ENCODE measurements around the gene PRKAG2.

DNA sequence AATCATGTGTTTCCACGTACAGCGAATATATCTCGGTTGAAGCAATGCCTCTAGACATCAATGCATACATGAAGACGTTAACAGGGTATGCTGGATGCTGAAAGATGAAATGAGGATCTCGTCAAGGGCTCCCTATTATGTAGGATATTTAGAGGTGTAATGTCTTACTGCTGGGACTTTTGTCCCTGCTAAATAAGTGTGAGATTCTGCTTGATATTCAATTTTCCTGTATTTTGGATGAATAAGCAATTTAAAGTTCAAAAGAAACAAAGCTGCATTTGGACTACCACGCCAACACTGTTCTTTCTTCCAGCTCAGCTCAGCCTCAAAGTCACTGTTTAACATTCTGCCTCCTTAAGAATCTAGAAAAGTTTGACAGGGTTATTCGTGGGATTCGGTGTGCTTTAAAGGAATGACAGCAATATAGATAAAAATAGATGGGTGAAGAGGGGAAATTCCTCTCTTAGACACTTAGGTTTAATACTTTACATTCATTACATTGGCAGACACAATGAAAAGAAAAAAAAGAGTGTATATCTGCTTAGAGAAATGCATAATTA is 247.1 kb downstream of the PRKAG2 start:
- TF ChIP-seq, protein P1, sequence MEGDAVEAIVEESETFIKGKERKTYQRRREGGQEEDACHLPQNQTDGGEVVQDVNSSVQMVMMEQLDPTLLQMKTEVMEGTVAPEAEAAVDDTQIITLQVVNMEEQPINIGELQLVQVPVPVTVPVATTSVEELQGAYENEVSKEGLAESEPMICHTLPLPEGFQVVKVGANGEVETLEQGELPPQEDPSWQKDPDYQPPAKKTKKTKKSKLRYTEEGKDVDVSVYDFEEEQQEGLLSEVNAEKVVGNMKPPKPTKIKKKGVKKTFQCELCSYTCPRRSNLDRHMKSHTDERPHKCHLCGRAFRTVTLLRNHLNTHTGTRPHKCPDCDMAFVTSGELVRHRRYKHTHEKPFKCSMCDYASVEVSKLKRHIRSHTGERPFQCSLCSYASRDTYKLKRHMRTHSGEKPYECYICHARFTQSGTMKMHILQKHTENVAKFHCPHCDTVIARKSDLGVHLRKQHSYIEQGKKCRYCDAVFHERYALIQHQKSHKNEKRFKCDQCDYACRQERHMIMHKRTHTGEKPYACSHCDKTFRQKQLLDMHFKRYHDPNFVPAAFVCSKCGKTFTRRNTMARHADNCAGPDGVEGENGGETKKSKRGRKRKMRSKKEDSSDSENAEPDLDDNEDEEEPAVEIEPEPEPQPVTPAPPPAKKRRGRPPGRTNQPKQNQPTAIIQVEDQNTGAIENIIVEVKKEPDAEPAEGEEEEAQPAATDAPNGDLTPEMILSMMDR (IDR thresholded peaks at IDR 0.05): no peak
- TF ChIP-seq, protein P2, sequence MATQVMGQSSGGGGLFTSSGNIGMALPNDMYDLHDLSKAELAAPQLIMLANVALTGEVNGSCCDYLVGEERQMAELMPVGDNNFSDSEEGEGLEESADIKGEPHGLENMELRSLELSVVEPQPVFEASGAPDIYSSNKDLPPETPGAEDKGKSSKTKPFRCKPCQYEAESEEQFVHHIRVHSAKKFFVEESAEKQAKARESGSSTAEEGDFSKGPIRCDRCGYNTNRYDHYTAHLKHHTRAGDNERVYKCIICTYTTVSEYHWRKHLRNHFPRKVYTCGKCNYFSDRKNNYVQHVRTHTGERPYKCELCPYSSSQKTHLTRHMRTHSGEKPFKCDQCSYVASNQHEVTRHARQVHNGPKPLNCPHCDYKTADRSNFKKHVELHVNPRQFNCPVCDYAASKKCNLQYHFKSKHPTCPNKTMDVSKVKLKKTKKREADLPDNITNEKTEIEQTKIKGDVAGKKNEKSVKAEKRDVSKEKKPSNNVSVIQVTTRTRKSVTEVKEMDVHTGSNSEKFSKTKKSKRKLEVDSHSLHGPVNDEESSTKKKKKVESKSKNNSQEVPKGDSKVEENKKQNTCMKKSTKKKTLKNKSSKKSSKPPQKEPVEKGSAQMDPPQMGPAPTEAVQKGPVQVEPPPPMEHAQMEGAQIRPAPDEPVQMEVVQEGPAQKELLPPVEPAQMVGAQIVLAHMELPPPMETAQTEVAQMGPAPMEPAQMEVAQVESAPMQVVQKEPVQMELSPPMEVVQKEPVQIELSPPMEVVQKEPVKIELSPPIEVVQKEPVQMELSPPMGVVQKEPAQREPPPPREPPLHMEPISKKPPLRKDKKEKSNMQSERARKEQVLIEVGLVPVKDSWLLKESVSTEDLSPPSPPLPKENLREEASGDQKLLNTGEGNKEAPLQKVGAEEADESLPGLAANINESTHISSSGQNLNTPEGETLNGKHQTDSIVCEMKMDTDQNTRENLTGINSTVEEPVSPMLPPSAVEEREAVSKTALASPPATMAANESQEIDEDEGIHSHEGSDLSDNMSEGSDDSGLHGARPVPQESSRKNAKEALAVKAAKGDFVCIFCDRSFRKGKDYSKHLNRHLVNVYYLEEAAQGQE (IDR thresholded peaks at IDR 0.05; ENCODE audit: low read depth, low read length): no peak
- no peak for TF ChIP-seq POLR2AphosphoS5 (IDR thresholded peaks at IDR 0.05; ENCODE audit: low read depth, low read length)
- TF ChIP-seq RCOR1 (IDR thresholded peaks at IDR 0.05; ENCODE audit: low read length): no peak
- TF ChIP-seq GABPA (IDR thresholded peaks at IDR 0.05; ENCODE audit: low read depth): no peak
- TF ChIP-seq EP300 (IDR thresholded peaks at IDR 0.05; ENCODE audit: borderline replicate concordance in 1 of 2, low read depth in 1 of 2, low read length in 1 of 2): no peak
- no peak for TF ChIP-seq FOXM1 (IDR thresholded peaks at IDR 0.05; ENCODE audit: low read depth)
- no peak for TF ChIP-seq RFX5 (IDR thresholded peaks at IDR 0.05; ENCODE audit: low read length)
- no peak for TF ChIP-seq TEAD4 (IDR thresholded peaks at IDR 0.05; ENCODE audit: borderline replicate concordance, insufficient read depth)
- no peak for TF ChIP-seq GATA2 (CRISPR knock-in tag; IDR thresholded peaks at IDR 0.05)
- no peak for TF ChIP-seq EZH2phosphoT487 (IDR thresholded peaks at IDR 0.05; ENCODE audit: borderline replicate concordance, low read depth)
- TF ChIP-seq FOSL2 (IDR thresholded peaks at IDR 0.05; ENCODE audit: borderline replicate concordance, low read depth): no peak
